Neural crest cell (in vitro differentiated cells): ENCODE results near the gene MXD1. TPM values are rescaled to one million over a fixed set of nuclear protein-coding genes. Genes with fewer than 3 reads are reported as not detected.

Source experiments
- DNase-seq: peaks from one replicate; pipeline ENCODE4 v3.0.0; 2021; ENCODE audit warnings: low read depth, mixed read lengths, low spot score
- H3K27ac Mint-ChIP-seq: one replicate; pipeline ENCODE4 v1.8.0; 2021; ENCODE audit warnings: mild to moderate bottlenecking, mixed read lengths; ENCODE audit not compliant: unreplicated experiment
- H3K27me3 Mint-ChIP-seq: 2 replicates; pipeline ENCODE4 v1.8.0; 2021; ENCODE audit warnings: low read depth, mild to moderate bottlenecking, mixed read lengths
- H3K36me3 Mint-ChIP-seq: 2 replicates; pipeline ENCODE4 v1.8.0; 2021; ENCODE audit warnings: low read depth, mild to moderate bottlenecking, mixed read lengths
- H3K4me1 Mint-ChIP-seq: 2 replicates; pipeline ENCODE4 v1.8.0; 2021; ENCODE audit warnings: mixed read lengths
- H3K4me3 Mint-ChIP-seq: one replicate; pipeline ENCODE4 v1.8.0; 2021; ENCODE audit warnings: mild to moderate bottlenecking, mixed read lengths
- H3K9me3 Mint-ChIP-seq: 2 replicates; pipeline ENCODE4 v1.8.0; 2021; ENCODE audit warnings: mixed read lengths
- CTCF ChIP-seq: fragments of 200-600 bp; sonication (generic); conservative IDR thresholded peaks from 2 replicates; pipeline ENCODE4 v1.5.0; 2021; ENCODE audit warnings: antibody characterized with exemption, mild to moderate bottlenecking
- total RNA-seq: library from RNA; stranded (reverse); gene quantifications from 2 replicates; pipeline ENCODE4 v1.2.1, GENCODE V29; 2021

MXD1 gene
- total RNA-seq, 1 donor from 2014 or later, result 4.9 TPM

GRCh38 chr2:69977186-69977585, 62.3 kb downstream of the MXD1 start:
- Mint-ChIP-seq H3K27ac (no peak overlapping the region), H3K4me3 (no peak overlapping the region), H3K4me1 (no peaks in the 10 kb centered on the region), H3K27me3 (no peaks in the 10 kb centered on the region), H3K36me3 (no peaks in the 10 kb centered on the region), H3K9me3 (no peaks in the 10 kb centered on the region)
- DNase-seq, result no peak
- no peak for TF ChIP-seq CTCF

GRCh38 chr2:69977906-69978482, 63.1 kb downstream of the MXD1 start:
- Mint-ChIP-seq H3K4me3 (no peak overlapping the region), H3K9me3 (no peaks in the 10 kb centered on the region), H3K27me3 (no peaks in the 10 kb centered on the region), H3K27ac (peak overlapping the region; percentile 71), H3K4me1 (no peaks in the 10 kb centered on the region), H3K36me3 (no peaks in the 10 kb centered on the region)
- no peak for TF ChIP-seq CTCF
- DNase-seq, result no peak

- TF ChIP-seq CTCF, result no peak
- Mint-ChIP-seq H3K36me3 (no peaks in the 10 kb centered on the region), H3K9me3 (peaks cover 1% of the 10 kb centered on the region), H3K4me3 (no peak overlapping the region), H3K4me1 (no peaks in the 10 kb centered on the region), H3K27ac (no peak overlapping the region), H3K27me3 (no peaks in the 10 kb centered on the region)
- no peak for DNase-seq
Observed at GRCh38 chr2:69979902-69980807, 65.2 kb downstream of the MXD1 start.

GRCh38 chr2:69983392-69983966, 68.6 kb downstream of the MXD1 start:
- peak overlapping the region; percentile 75 for H3K27ac Mint-ChIP-seq
- no peaks in the 10 kb centered on the region for H3K36me3 Mint-ChIP-seq
- H3K27me3 Mint-ChIP-seq, result no peaks in the 10 kb centered on the region
- peaks cover 2% of the 10 kb centered on the region for H3K9me3 Mint-ChIP-seq
- no peak for DNase-seq
- no peaks in the 10 kb centered on the region for H3K4me1 Mint-ChIP-seq
- H3K4me3 Mint-ChIP-seq, result no peak overlapping the region
- no peak for TF ChIP-seq CTCF

- TF ChIP-seq CTCF, result no peak
- no peak for DNase-seq
- no peaks in the 10 kb centered on the region for H3K27me3 Mint-ChIP-seq
- H3K27ac Mint-ChIP-seq, result peak overlapping the region; percentile 95
- H3K9me3 Mint-ChIP-seq, result peaks cover 2% of the 10 kb centered on the region
- H3K4me1 Mint-ChIP-seq, result no peaks in the 10 kb centered on the region
- no peaks in the 10 kb centered on the region for H3K36me3 Mint-ChIP-seq
- no peak overlapping the region for H3K4me3 Mint-ChIP-seq
Observed at GRCh38 chr2:69985216-69985615, 70.3 kb downstream of the MXD1 start.
